Hematopoietic multipotent progenitor cell treated with erythropoietin and hydrocortisone succinate and interleukin-3 and kit ligand, for 4 days (in vitro differentiated cells): ENCODE measurements around the gene ZNF614.
"Not testable (repeated sequence)": the region's sequence is repeated elsewhere in the genome, so short reads cannot be mapped to it uniquely, and the experiment has no call there.

ENCODE experiments used
- DNase-seq: peaks from one replicate; pipeline ENCODE4 v3.0.0-alpha.2; 2015

Gene ZNF614

DNA sequence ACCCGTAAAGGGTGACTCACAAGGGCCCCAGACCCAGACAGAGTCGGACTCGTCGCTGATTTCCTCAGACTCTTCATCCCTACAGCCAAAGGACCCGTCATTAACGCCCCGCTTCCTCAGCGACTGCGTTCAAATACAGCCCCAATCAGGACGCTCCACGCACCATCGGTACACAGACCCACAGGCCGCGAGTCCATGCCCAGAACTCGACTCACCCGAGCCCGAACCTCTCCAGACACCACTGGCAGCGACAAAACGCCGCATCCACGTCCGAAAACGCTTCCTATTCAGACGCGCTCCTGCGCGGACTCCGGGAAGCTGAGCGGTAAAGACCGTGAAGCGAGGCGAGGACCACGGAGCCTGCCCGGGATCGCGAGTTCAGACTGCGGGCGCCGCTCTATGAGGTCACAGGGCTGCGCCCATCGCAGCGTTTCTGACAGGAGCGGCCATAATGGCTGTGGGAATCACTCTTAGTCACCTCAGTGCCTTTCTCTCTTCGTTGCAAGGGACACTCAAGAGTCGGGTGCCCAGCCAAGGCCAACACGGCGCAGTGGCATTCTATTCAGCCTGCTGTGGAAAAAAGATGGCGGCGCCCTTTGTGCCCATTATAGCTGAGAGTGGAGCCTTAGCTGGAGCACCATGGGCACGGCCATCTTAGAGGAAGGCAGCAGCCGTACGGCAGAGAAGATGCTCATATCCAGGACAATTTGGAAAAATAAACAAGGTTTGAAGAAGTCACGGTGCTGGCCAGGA lies at the start of gene ZNF614:
Gene ZNF614 (minus strand): TSS at position 353 of the 753 bp plus-strand sequence. CDS start 2,634 bp downstream, outside the sequence.
- peak; percentile 93 for DNase-seq

DNA sequence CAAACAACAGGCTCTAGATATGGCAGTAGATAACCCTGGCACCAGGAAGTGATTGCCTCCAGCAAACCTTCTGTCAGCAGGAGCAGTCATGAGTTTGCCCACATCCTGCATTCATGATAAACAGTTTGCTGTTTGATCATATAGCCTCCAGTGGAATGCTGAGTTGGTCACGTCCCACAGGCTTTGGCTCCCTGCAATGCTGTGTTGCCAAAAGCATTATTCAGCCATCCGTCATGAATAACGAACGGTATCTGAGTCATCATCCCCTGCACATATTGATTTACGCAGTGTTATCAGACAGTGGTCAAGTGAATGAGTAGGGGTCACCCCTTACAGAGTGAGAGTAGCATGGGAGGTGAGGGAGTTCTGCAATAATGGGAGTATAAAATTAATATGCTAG lies 42.3 kb upstream of the ZNF614 start:
- no peak for DNase-seq

DNA sequence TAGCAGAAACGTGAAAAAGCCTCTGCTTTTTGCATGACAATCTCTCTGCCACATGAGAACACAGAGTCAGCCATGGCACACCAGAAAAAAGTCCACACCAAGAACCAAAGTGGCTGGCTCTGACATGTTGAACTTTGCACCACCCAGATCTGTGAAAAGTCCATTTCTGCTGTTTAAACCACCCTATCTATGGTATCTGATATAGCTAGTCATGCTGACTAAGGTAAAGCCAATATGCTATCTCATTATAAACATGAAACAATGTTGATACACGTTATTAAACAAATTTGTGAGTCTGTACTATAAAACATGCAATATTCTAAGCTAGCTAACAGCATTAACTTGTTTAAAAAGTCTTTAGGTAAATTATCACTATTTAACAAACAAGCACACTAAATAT lies 41.5 kb upstream of the ZNF614 start:
- DNase-seq: no peak

DNA sequence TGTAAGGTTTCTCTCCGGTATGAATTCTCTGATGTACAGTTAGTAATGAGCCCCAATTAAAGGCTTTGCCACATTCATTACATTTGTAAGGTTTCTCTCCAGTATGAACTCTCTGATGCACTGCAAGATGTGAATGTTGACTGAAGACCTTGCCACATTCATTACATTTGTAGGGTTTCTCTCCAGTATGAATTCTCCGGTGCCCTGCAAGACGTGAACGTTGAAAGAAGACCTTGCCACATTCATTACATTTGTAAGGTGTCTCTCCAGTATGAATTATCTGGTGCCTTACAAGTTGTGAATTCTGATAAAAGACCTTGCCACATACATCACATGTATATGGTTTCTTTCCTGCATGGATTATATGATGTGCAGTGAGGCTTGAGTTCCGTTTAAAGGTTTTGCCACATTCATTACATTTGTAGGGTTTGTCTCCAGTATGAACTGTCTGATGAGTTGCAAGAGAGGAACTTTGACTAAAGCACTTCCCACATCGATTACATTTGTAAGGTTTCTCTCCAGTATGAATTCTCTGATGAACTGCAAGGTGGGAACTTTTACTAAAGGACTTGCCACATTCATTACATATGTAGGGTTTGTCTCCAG lies 38.2 kb upstream of the ZNF614 start:
- DNase-seq: no peak

DNA sequence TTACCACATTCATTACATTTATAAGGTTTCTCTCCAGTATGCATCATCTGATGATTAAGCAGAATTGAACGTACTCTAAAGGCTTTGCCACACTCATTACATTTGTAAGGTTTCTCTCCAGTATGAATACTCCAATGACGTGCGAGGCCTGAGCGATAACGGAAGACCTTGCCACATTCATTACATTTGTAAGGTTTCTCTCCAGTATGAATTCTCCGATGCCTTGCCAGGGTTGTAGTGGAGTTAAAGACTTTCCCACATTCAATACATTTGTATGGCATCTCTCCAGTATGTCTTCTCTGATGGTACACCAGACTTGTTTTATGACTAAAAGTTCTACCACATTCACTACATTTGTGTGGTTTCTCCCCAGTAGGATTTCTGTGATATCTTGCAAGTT lies 37.2 kb upstream of the ZNF614 start:
- DNase-seq: no peak

DNA sequence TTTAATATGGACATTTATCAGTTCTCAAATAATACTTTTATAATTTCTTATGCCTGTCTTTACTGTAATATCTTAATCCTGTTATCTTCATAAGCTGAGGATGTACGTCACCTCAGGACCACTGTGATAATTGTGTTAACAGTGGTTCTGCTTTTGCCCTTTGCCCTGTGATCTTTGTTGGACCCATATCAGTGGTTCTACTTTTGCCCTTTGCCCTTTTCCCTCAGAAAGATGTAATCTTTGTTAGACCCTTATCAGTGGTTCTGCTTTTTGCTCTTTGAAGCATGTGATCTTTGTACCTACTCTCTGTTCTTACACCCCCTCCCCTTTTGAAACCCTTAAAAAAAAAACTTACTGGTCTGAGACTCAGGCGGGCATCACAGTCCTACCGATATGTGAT lies 28.3 kb upstream of the ZNF614 start:
- not testable (repeated sequence) for DNase-seq

DNA sequence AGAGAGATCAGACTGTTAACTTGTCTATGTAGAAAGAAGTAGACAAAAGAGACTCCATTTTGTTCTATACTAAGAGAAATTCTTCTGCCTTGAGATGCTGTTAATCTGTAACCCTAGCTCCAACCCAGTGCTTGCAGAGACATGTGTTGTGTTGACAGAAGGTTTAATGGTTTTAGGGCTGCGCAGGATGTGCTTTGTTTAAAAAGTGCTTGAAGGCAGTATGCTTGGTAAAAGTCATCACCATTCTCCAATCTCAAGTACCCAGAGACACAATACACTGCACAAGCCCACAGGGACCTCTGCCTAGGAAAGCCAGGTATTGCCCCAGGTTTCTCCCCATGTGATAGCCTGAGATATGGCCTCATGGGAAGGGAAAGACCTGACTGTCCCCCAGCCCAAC lies 23.6 kb upstream of the ZNF614 start:
- DNase-seq: not testable (repeated sequence)

DNA sequence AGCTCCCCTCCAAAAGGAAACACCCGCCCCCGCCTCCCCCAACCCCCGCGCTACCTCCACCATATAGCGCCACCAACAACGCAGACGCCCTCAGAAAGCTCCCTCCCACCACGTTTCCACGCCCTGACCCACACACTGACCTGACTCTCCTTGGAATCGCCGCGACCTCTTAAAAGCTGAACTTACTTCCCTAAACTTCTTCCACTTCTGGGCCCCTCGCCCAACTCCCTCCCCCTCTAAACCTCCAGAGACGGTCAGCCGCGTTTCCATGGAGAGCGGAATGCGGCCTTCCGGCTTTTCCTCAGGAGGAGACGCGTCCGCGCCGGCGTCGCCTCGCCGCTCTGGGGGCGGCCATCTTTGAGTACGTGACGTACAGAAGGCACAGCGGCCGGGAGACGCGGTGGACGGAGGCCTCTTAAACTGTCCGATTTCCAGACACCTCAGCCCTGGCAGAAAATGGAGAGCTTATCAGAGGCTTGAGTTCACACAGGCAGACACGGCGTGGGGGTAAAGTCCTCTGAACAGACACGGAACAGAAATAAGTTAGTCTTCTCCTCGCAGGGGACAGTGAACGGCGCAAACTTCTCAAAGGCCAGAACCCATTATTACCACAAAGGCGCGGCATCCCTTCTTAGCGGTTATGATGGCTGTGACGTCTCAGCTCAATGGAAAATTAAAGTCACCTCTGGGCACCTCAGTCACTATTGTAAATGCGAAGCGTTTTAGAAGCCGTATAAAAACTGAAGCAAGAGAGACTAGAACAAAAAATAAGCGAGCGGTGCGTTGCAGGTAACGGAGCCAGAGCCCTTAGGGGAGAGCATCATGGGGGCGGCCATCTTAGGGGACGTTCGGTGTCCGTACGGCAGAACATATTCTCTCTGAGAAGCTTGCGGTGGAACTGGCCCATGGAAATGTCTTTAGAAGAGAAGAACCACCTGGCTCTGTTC lies 20.6 kb upstream of the ZNF614 start, which contains the start of gene ZNF432:
Gene ZNF432 (minus strand): TSS at position 284 of the 947 bp plus-strand sequence. CDS start 1,970 bp downstream, outside the sequence.
- peak; percentile 96 for DNase-seq

DNA sequence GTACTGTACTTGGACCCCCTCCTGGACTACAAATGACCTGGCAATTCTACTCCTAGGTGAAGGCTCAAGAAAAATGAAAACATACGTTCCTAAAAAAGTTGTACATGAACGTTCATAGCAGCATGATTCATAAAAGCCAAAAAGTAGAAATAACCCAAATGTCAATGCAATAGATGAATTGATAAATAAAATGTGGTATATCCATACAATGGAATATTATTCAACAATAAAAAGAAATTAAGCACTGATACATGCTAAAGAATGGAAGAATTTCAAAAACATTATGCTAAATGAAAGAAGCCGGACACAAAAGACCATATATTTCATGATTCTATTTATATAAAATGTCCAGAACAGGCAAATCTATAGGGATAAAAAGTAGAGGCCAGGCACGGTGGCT lies 11.0 kb upstream of the ZNF614 start:
- no peak for DNase-seq

DNA sequence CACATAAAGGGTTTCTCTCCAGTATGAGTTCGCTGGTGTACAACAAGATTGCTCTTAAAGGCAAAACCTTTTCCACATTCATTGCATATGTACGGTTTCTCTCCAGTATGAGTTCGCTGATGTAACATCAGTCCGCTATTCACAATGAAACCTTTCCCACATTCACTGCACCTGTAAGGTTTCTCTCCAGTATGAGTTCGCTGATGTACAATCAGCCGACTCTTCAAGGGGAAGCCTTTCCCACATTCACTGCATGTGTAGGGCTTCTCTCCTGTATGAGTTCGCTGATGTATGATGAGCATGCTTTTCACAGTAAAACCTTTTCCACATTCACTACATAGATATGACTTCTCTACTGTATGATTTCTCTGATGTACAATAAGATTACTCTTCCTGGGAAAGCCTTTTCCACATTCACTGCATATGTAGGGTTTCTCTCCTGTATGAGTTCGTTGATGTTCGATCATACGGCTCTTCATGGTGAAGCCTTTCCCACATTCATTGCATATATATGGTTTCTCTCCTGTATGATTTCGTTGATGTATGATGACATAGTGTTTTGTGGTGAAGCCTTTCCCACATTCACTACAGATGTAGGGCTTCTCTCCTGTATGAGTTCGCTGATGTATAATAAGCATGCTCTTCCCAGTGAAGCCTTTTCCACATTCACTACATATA lies 6.0 kb upstream of the ZNF614 start:
- DNase-seq: peak; percentile 10

DNA sequence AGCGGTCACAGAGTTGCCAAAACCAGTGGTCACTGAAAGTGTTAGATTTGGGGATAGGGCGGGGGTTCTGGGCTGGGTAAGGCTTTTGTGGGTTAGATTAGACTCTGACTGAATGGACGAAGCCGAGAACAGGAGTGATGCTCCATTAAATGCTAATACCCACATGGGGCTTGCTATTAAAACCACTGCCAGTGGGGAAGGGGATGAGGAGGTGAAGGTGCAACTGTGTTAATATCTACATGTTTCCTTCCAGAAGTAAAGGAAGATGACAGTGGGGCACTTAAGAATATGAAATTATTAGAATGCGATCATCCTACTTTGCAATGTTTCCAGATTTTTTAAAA lies 573 bp upstream of the ZNF614 start:
- DNase-seq: no peak

DNA sequence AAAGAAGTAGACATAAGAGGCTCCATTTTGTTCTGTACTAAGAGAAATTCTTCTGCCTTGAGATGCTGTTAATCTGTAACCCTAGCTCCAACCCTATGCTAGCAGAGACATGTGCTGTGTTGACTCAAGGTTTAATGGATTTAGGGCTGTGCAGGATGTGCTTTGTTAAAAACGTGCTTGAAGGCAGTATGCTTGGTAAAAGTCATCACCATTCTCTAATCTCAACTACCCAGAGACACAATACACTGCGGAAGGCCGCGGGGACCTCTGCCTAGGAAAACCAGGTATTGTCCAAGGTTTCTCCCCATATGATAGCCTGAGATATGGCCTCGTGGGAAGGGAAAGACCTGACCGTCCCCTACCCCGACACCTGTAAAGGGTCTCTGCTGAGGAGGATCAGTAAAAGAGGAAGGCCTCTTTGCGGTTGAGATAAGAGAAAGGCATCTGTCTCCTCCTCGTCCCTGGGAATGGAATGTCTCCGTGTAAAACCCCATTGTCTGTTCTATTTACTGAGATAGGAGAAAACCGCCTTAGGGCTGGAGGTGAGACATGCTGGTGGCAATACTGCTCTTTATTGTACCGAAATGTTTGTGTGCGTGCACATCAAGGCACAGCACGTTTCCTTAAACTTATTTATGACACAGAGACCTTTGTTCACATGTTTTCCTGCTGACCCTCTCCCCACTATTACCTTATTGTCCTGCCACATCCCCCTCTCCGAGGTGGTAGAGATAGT lies 1.8 kb downstream of the ZNF614 start:
- not testable (repeated sequence) for DNase-seq

DNA sequence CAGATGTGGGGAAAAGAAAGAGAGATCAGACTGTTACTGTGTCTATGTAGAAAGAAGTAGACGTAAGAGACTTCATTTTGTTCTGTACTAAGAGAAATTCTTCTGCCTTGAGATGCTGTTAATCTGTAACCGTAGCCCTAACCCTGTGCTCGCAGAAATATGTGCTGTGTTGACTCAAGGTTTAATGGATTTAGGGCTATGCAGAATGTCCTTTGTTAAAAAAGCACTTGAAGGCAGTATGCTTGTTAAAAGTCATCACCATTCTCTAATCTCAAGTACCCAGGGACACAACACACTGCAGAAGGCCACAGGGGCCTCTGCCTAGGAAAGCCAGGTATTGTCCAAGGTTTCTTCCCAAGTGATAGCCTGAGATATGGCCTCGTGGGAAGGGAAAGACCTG lies 3.7 kb downstream of the ZNF614 start:
- not testable (repeated sequence) for DNase-seq

DNA sequence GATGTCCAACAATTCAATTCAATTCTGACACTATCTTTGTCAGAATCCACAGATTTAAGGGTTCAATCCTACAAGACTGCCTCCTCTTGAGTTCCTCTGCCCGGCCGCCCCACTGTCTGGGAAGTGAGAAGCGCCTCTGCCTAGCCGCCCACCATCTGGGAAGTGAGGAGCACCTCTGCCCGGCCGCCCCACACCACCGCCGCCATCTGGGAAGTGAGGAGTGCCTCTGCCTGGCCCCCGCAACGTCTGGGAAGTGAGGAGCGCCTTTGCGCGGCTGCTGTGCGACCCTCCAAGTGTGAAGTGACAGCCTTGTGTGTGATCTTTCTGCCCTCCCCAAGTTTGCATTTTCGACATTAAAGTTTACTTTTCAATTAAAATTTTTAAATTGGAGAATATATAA lies 6.0 kb downstream of the ZNF614 start:
- DNase-seq: no peak

DNA sequence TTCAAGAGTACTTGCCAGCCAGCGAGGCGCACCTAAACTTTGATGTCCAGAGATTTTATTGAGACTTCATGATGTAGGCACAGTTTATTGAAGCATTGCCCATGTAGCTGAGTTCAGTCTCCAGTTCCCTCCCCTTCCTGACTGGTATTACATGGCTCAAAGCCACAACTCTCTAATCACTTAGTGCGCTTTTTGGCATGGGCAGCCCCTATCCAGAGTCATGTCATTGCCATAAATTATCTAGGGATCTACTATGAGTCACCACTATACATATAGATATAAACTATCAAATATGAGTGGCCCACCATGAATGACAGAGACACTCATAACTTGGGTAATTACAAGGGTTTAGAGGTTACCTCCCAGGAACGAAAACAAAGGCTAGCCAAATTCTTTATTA lies 7.7 kb downstream of the ZNF614 start:
- no peak for DNase-seq

DNA sequence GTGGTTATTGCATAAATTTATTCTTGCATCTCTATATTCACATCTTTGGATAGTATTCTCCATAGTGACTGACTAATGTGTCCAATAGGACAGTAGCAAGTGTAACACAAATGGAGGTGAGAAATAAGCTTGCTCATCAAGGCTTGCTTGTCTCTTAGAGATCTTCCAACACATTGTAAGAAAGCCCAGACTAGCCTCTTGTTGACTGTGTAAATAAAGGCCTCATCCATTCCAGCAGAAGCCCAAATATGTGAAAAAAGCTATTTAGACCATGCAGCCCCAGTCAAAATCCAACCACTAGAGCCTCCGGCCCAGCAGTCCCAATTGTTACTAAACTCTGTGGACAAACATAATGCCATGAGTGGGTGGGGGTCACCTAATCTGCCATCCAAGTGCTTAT lies 17.5 kb downstream of the ZNF614 start:
- no peak for DNase-seq

DNA sequence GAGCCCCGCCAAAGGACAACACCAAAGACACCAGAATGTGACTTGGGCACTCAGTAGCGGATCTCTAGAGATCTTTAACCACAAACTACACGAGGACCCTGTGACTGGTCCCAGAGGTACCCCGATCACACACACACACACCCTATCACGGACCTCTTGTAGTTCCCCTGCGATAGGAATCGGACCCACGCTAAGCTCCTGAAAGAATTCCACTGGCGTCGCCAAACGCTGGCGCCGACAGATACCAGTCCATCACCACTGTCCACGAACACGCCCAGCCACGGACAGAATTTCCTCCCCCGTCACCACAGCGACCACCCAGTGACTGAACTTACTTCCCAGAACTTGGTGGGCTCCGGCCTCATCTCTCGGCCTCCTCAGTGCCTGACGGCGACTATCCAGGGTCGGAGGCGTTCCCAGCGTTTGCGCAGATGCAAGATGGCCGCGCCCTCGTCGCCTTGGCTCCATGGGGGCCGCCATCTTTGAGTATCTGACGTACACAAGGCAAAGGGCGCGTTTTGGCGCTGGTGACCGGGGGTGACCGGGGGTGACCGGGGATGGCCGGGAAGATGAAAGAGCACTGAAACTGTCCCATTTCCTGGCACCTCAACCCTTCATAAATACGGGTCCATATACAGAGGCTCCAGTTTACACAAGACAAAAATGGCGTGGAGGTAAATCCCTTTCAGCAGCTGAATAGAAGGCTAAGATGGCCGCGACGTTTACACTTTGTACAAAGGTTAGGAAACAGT lies 20.2 kb downstream of the ZNF614 start, which contains the start of gene ZNF615:
Gene ZNF615 (minus strand): TSS at position 406 of the 752 bp plus-strand sequence. CDS start 4,500 bp downstream, outside the sequence.
- DNase-seq: peak; percentile 94

DNA sequence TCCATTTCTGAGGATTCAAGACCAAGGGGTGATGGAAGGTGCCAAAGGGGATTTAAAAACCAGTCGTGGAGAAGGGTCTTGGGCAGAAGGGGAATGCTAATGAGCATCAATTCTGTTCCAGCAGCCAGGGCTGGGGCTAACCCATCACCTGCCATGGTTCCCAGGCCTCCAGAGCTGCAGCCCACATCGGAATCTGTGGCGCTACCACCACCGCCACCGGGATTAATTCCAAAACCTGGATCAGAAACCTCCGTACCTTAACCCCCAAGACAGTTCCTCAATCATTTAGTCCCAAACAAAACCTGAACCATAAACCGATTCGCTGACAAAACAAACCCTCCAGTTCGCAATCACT lies 20.8 kb downstream of the ZNF614 start:
- DNase-seq: no peak

DNA sequence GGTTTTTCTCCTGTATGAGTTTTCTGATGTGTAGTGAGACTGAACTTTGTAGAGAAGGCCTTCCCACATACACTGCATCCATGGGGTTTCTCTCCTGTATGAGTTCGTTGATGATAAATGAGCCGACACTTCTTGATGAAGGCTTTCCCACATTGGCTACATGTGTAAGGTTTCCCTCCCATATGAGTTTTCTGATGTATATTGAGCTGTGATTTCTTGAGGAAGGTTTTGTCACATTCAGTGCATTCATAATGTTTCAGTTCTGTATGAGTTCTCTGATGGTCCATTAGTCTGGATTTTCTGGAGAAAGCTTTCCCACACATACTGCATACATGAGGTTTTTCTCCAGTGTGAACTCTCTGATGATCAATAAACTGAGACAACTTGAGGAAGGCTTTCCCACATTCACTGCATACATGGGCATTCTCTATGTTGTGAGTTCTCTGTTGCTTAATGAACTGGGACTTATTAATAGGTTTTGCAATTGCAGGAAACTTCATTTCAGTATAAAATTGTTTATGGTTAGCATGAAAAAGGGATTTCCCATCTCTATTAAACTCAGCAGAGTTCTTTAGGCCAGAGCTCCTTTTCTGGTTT lies 34.0 kb downstream of the ZNF614 start:
- no peak for DNase-seq

DNA sequence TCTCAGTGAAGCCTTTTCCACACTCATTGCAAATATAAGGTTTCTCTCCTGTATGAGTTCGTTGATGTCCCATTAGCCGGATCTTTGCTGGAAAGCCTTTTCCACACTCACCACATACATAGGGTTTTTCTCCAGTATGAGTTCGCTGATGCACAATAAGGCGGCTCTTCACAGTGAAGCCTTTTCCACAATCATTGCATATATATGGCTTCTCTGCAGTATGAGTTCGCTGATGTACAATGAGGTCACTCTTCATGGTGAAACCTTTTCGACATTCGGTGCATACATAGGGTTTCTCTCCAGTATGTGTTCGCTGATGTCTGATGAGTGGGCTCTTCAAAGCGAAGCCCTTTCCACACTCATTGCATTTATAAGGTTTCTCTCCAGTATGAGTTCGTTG lies 34.8 kb downstream of the ZNF614 start:
- DNase-seq: no peak
